K562 (cell line): ENCODE data around the gene PYROXD2. TPM values are rescaled to one million over a fixed set of nuclear protein-coding genes. Genes with fewer than 3 reads are reported as not detected.
A peak's percentile ranks its signal among the peaks of the same experiment; 100 is the strongest.

ENCODE experiments used
- CHD1 ChIP-seq: fragments of 200-600 bp; sonication (generic); IDR thresholded peaks from one replicate; pipeline ENCODE4 v1.6.1; 2012; ENCODE audit warnings: mild to moderate bottlenecking, moderate library complexity, low read length, inconsistent platforms
- HMG20B ChIP-seq: fragments of 250-450 bp; sonication (Bioruptor Pico); IDR thresholded peaks from 2 replicates; pipeline ENCODE4 v1.5.0; 2021; ENCODE audit warnings: mild to moderate bottlenecking
- SMARCB1 ChIP-seq: IDR thresholded peaks from 2 replicates; pipeline ENCODE4 v1.6.1; 2011; ENCODE audit warnings: improper control_type of control experiment, low read depth; ENCODE audit not compliant: insufficient read length
- THRAP3 ChIP-seq: fragments of 450-650 bp; IDR thresholded peaks from 2 replicates; pipeline ENCODE4 v1.6.1; 2016; ENCODE audit warnings: mild to moderate bottlenecking, inconsistent platforms, borderline replicate concordance
- ZFP36 ChIP-seq: fragments of 150-350 bp; IDR thresholded peaks from 2 replicates; pipeline ENCODE4 v1.6.1; 2018; ENCODE audit warnings: low read length, low read depth; ENCODE audit not compliant: partially characterized antibody
- polyA plus RNA-seq, 8 experiments: library from polyadenylated mRNA; depleted of rRNA in 4 of 8; stranded (reverse) in 5 of 8; unstranded in 3 of 8; fragments of >200 nt; fragmentation: Nextera tagmentation in 2 of 8; fragmentation: Illumina TruSeq in 1 of 8; extraction: Ambion mirVana in 2 of 8; extraction: Trizol in 1 of 8; gene quantifications; 2 replicates each; pipeline versions ENCODE4 v1.2.1 to v1.2.3, GENCODE V29; 2011 to 2014; ENCODE audit warnings: inconsistent platforms in 1 of 8, missing spikeins in 1 of 8
- total RNA-seq, 7 experiments: library from RNA; depleted of rRNA in 6 of 7; stranded (reverse); fragments of >200 nt in 6 of 7; fragmentation: Illumina TruSeq in 2 of 7; extraction: Trizol in 2 of 7; gene quantifications; 2 replicates each; pipeline versions ENCODE4 v1.2.1 to v1.2.3, GENCODE V29; 2011 to 2021; ENCODE audit warnings: low replicate concordance in 1 of 7
- TF ChIP-seq, protein P1 (sequence below): fragments of 450-650 bp; IDR thresholded peaks from 2 replicates; pipeline ENCODE4 v1.6.1; 2018; ENCODE audit warnings: mild to moderate bottlenecking, low read depth; ENCODE audit not compliant: partially characterized antibody
- TF ChIP-seq, protein P2 (sequence below): fragments of 450-650 bp; conservative IDR thresholded peaks from 2 replicates; pipeline ENCODE4 v1.6.1; 2016; ENCODE audit warnings: missing genetic modification characterization, low read depth, mild to moderate bottlenecking, control low read depth, missing compliant biosample characterization
- TF ChIP-seq, protein P3 (sequence below), 2 experiments: IDR thresholded peaks in 1 of 2; conservative IDR thresholded peaks in 1 of 2; 2 replicates each; pipeline ENCODE4 v1.6.1; 2016; ENCODE audit warnings: low read depth in 2 of 2, mild to moderate bottlenecking in 1 of 2, missing compliant biosample characterization in 1 of 2, missing genetic modification characterization in 1 of 2, moderate library complexity in 1 of 2
- TF ChIP-seq, protein P4 (sequence below): fragments of 450-650 bp; IDR thresholded peaks from 2 replicates; pipeline ENCODE4 v1.6.1; 2016

The PYROXD2 gene
- total and polyA plus RNA-seq, 9 of the 15 experiments (the other 6 are each of a cell fraction or from before 2014, with no cell fraction given) = 0.14 to 1.4 (median 0.58) TPM

DNA sequence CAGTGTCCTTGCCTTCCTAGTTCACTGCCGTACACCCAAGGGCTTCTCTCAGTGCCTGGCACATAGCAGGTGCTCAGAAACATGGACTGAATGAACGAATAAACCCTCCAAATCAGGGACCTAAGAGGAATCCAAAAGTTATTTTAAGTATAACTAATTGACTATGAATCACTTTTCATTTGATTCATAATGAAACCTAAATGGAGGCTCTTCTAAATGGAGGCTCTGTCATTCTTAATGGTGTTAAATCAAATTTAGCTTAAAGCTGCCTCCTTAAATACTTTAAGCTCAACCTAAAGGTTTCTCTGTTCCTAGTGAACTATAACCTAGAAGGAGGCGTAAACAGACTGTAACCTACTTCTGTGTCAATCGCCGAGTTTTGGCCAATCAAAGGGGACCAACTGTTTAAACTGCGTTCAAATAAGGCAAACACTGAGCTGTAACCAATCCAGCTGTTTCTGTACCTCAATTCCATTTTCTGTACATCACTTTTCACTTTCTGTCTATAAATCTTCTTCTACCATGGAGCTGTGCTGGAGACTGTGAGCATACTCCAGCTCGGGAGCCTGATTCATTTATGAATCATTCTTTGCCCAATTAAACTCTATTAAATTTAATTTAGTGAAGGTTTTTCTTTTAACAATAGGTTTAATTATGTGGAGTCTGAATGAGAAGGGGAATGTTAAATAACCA, 11.0 kb downstream of the PYROXD2 start (continued):
- TF ChIP-seq ZFP36 (no peak), SMARCB1 (no peak), THRAP3 (no peak), HMG20B (CRISPR knock-in tag) (no peak), CHD1 (no peak)
- TF ChIP-seq, protein P1, sequence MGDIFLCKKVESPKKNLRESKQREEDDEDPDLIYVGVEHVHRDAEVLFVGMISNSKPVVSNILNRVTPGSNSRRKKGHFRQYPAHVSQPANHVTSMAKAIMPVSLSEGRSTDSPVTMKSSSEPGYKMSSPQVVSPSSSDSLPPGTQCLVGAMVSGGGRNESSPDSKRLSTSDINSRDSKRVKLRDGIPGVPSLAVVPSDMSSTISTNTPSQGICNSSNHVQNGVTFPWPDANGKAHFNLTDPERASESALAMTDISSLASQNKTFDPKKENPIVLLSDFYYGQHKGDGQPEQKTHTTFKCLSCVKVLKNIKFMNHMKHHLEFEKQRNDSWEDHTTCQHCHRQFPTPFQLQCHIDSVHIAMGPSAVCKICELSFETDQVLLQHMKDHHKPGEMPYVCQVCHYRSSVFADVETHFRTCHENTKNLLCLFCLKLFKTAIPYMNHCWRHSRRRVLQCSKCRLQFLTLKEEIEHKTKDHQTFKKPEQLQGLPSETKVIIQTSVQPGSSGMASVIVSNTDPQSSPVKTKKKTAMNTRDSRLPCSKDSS = no peak
- TF ChIP-seq, protein P2, sequence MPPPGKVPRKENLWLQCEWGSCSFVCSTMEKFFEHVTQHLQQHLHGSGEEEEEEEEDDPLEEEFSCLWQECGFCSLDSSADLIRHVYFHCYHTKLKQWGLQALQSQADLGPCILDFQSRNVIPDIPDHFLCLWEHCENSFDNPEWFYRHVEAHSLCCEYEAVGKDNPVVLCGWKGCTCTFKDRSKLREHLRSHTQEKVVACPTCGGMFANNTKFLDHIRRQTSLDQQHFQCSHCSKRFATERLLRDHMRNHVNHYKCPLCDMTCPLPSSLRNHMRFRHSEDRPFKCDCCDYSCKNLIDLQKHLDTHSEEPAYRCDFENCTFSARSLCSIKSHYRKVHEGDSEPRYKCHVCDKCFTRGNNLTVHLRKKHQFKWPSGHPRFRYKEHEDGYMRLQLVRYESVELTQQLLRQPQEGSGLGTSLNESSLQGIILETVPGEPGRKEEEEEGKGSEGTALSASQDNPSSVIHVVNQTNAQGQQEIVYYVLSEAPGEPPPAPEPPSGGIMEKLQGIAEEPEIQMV = no peak
- TF ChIP-seq, protein P3, sequence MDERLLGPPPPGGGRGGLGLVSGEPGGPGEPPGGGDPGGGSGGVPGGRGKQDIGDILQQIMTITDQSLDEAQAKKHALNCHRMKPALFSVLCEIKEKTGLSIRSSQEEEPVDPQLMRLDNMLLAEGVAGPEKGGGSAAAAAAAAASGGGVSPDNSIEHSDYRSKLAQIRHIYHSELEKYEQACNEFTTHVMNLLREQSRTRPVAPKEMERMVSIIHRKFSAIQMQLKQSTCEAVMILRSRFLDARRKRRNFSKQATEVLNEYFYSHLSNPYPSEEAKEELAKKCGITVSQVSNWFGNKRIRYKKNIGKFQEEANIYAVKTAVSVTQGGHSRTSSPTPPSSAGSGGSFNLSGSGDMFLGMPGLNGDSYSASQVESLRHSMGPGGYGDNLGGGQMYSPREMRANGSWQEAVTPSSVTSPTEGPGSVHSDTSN (CRISPR knock-in tag; IDR thresholded peaks at IDR 0.05; ENCODE audit: low read depth) = no peak
- TF ChIP-seq, protein P3 (tag; conservative IDR thresholded peaks at IDR 0.05; ENCODE audit: low read depth) = peak; percentile 46; the same call in 1 of the 2 replicates
- TF ChIP-seq, protein P4, sequence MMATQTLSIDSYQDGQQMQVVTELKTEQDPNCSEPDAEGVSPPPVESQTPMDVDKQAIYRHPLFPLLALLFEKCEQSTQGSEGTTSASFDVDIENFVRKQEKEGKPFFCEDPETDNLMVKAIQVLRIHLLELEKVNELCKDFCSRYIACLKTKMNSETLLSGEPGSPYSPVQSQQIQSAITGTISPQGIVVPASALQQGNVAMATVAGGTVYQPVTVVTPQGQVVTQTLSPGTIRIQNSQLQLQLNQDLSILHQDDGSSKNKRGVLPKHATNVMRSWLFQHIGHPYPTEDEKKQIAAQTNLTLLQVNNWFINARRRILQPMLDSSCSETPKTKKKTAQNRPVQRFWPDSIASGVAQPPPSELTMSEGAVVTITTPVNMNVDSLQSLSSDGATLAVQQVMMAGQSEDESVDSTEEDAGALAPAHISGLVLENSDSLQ = peak; percentile 79
